DMS153 (cell line): ENCODE results near the gene CXCR5.

Source experiments
- DNase-seq: peaks from one replicate; lab custom pipeline; 2025; lab: John Stamatoyannopoulos, UW

The CXCR5 gene

DNA sequence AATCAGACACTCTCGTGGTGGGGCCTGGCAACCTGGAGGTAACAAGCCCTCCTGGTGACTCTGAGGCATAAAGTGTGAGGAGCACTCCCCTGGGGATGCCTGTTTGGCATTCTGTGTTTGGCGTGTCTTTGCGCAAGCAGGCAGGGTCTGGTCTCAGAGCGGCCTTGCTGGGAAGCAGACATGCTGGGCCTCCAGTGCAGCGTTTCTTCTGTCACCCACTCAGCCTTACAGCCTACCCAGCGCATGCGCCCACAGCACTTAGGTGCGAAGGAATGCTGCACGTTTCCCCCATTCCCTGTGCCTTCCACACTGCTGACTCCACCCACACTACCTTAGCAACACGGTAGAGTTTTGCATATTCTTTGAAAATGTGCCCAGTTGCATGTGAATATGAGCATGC is 7.4 kb upstream of the CXCR5 start:
- no peak for DNase-seq

DNA sequence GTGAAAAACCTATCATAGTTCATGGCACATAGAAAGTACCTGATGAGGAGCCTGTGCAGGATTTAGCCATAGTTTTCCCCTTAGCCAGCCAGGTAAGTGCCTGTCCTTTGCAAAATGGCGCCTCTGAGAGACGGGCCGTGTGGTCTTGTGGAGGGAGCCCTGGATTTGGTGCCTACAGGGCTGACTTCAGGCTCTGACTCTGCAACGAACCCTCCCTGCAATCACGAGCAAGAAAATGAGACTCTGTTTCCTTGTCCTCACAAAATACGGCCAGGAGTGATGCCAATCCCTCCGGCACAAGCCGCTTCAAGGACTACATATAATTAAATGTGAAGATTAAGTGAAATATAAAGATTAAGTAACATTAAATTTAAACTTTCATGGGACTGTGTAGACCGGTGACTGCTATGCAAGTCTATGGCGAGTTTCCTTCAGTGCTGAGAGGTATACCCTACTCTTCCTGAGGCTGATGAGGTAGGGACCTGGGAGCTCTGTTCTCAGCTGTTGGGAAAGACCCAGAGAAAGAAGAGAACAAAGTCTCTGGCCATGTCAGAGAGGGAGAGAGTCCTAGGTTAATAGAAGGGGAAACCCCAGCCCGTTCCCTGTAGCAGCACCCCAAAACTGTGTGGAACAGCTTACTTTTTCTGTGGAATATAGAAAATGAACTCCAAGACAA is 6.1 kb upstream of the CXCR5 start:
- DNase-seq, result no peak

- DNase-seq, result no peak
These were observed 5.5 kb upstream of the CXCR5 start for GRCh38 chr11:118878163-118878563.

GRCh38 chr11:118881228-118881627 is 2.5 kb upstream of the CXCR5 start:
- DNase-seq, result no peak

DNA sequence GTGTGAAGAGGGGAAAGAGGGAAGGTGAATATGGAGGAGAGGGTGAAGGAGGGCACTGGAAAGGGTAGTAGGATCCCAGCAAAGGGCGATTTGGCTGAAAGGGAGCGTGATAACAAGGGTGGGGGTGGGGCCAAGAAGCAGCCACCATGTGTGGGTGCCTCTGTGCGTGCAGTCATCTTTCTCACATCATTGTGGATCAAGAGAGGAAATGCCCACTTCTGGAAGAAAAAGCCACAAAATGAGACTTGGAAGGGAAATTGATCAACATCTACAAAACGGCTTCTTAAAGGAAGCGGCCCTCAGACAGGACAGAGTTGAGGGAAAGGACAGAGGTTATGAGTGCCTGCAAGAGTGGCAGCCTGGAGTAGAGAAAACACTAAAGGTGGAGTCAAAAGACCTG is 1.2 kb upstream of the CXCR5 start:
- no peak for DNase-seq

DNA sequence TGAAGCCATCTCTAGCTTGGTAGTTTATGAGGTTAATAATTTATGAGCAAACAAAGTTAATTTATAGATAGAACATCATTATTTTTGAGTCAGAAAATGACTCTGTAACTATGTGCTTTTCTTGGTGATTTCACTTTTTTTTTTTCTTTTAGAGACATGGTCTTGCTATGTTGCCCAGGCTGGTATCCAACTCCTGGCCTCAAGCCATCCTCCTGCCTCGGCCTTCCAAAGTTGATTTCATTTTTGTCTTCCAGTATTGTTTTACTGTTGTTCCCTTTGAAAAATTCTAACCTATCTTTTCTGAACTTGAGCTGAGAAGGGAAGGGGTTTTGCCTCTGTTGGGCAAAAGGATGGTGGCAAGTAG is 706 bp upstream of the CXCR5 start:
- DNase-seq, result no peak

DNA sequence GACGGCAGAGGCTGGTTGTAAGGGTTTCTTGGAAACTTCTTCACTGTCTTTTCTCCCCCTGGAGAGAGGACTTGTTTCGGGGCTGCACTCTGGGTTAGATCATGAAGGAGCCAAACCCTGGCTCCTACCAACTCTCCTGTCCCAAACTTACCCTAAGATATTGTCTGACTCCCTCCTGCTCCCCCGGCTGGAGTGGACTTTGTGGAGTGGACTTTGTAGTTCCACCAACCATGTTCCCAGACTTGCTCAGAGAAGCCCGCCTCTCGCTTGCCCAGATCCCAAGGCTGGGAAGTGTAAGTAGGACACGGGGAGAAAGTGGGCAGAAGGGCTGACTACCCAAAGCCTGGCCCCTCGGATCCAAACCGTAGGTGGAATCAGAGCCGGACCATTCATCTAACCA is 1.2 kb downstream of the CXCR5 start:
- no peak for DNase-seq

GRCh38 chr11:118885319-118885718 is 1.6 kb downstream of the CXCR5 start:
- no peak for DNase-seq

DNA sequence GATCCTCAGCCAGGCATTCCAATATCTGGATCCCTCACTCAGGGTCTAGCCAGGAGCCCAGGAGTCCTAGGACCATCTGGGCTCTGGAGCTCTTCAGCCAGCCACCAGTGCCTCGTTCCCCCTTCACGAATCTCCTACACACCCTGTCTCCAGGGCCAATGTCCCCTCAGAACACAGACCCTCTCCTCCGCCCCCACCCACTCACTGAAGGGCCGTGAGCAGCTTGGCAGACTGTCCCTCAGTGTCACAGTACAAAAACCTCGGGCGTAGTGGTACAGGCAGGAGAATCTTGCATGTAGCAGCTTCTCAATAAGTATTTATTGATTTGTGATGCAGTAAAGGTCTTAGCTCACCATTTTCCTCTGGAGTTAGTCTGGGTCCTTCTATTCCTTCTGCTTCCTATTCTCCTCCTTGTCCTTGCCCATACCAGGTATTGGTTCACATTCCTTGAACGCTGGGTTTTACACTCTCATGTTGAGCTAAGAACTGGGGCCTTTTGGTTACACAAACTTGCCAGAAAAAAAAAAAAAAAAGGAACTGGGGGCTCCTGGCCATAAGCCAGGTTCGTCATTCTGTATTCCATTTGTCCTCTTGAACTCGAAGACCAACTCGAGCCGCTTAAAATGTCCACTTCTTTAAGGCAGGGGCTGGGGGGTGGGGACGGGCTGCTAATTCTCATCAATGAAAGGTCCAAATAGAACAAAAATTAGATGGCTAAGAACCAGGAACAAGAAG is 2.3 kb downstream of the CXCR5 start:
- no peak for DNase-seq

DNA sequence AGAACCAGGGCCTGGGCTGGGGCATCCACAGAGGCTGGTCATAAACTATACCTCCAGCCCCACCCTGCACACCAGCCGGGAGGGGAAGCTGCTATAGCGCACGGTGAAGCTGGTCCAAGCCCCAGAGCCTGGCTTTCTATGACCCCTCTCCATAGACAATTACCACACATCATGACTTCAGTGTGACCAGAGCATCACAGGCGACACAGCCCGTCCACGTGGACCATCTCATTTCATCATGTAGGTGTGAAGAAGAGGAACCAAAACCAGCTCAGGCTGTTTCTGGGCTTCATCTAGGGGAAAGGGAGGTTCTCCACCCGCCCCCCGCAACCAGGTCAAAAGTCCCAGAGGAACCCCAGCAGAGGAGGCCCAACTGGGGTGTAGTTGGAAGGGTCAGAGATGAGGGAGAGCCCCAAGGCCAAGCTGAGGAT is 3.0 kb downstream of the CXCR5 start:
- DNase-seq, result no peak

DNA sequence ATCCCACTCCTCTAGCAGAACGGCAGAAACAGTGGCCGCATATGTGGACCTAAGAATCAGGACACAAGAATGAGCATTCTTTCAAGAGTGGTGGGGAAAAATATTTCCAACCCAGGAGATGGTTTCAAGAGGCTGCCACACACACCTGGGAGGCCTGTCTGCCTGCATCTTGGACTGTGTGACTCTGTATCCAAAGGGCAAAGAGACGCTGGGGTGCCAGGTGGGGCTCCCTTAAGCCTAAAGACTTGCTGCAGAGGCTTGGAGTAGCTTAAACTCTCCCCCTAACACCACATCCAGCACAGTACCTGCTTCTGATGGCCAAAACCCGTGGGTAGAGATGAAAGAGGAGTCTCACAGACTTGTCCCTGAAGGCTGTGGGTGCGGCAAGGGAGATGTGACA is 3.5 kb downstream of the CXCR5 start:
- DNase-seq, result no peak

DNA sequence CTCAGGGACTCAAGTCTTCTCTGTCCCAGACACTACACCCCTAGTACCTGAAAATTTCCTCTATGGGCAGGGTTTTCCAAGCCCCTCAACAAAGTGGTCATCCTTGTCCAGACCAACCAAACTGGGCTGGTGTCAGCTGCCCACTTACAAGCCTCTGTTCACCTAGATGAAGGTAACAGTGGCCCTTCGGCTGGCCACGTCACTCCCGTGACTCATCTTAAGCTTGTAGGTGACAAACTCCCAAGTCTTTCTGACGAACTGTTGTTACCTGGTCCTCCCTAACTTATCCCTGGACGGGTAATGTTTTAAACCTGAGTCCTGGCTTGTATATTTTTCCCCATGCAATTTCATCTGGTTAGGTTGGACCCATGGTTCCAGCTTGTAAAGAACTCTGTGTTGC is 4.7 kb downstream of the CXCR5 start:
- DNase-seq, result no peak

GRCh38 chr11:118889797-118890196 is 6.1 kb downstream of the CXCR5 start:
- no peak for DNase-seq

DNA sequence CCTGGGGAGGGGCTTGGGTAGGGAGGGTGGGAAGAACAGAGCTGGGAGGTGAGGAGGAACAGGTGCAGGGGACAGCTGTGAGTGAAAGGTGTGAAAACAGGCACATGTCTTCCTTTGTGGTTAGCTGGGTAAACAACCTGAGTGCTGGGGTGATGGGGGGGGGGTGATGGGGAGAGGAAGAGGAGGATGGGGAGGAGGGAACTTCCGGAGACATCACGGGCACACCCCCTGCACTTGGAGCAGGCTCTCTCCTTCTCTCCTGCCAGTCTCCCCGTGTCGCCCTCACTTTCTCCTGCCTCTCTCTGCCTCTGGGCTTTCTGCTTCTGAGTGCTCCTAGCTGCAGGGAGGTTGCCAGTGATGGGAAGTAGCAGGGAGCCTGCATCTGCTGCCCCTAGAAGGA is 8.8 kb downstream of the CXCR5 start:
- peak; percentile 65 for DNase-seq

DNA sequence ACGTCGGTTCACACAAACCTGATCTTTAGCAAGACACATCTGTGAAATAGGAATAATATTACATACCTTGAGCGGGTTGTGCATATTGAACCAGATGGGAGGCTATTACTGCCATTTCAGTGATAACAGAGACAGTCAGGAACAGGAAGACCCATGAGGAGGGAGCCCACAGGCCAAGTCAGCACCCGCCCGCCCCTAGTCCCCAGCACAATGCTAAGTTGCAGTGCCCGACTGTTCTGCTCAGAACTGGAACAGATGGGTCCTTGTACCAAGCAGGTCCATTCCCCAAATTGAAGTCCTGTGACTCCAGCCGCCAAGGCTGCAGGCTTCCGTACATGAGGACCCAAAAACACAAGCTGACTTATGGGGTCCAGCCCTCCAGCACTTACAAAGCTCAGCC is 9.3 kb downstream of the CXCR5 start:
- DNase-seq, result no peak

DNA sequence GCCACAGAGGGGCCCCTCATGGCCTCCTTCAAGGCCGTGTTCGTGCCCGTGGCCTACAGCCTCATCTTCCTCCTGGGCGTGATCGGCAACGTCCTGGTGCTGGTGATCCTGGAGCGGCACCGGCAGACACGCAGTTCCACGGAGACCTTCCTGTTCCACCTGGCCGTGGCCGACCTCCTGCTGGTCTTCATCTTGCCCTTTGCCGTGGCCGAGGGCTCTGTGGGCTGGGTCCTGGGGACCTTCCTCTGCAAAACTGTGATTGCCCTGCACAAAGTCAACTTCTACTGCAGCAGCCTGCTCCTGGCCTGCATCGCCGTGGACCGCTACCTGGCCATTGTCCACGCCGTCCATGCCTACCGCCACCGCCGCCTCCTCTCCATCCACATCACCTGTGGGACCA is 10.0 kb downstream of the CXCR5 start:
- DNase-seq, result no peak

DNA sequence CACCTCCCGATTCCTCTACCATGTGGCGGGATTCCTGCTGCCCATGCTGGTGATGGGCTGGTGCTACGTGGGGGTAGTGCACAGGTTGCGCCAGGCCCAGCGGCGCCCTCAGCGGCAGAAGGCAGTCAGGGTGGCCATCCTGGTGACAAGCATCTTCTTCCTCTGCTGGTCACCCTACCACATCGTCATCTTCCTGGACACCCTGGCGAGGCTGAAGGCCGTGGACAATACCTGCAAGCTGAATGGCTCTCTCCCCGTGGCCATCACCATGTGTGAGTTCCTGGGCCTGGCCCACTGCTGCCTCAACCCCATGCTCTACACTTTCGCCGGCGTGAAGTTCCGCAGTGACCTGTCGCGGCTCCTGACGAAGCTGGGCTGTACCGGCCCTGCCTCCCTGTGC is 10.5 kb downstream of the CXCR5 start:
- DNase-seq, result no peak

DNA sequence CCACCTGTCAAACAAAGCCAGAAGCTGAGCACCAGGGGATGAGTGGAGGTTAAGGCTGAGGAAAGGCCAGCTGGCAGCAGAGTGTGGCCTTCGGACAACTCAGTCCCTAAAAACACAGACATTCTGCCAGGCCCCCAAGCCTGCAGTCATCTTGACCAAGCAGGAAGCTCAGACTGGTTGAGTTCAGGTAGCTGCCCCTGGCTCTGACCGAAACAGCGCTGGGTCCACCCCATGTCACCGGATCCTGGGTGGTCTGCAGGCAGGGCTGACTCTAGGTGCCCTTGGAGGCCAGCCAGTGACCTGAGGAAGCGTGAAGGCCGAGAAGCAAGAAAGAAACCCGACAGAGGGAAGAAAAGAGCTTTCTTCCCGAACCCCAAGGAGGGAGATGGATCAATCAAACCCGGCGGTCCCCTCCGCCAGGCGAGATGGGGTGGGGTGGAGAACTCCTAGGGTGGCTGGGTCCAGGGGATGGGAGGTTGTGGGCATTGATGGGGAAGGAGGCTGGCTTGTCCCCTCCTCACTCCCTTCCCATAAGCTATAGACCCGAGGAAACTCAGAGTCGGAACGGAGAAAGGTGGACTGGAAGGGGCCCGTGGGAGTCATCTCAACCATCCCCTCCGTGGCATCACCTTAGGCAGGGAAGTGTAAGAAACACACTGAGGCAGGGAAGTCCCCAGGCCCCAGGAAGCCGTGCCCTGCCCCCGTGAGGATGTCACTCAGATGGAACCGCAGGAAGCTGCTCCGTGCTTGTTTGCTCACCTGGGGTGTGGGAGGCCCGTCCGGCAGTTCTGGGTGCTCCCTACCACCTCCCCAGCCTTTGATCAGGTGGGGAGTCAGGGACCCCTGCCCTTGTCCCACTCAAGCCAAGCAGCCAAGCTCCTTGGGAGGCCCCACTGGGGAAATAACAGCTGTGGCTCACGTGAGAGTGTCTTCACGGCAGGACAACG is 11.7 kb downstream of the CXCR5 start:
- DNase-seq, result no peak

- no peak for DNase-seq
These were observed 12.8 kb downstream of the CXCR5 start for GRCh38 chr11:118896472-118896913.

- no peak for DNase-seq
These were observed 13.4 kb downstream of the CXCR5 start for GRCh38 chr11:118896921-118897591.

DNA sequence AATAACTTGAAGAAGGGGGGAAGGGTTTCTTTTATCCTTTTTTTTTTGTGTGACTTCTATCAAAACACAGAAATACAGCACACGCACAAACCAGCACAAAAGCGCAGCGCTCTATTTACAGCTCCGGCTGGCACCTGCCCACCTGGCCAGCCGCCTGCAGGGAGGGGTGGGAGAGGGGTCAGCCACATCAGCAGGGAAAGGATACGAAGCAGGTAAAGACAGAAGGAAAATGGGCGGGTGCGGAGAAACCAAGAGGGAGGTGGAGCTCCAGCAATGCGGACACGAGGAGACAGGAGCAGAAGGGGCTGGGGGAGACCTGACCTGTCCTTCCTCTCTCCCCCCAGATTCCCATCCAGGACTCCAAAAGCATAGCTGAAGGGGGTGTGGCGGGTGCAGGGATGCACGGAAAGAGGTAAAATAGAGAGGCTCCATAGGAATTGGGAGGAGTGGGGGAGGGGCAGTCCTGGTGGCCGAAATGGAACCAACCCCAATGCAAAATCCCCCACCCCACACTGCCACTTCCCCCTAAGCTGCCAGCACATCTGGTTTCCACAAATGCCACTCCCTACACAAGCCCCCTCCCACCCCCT is 14.1 kb downstream of the CXCR5 start:
- no peak for DNase-seq
